HUDEP-2 (cell line): ENCODE results near the gene VGLL3.

Experiments
- DNase-seq, 76 experiments: peaks; one replicate each; lab custom pipeline; 2025; ENCODE audit not compliant: unreplicated experiment in 76 of 76; lab: John Stamatoyannopoulos, UW

The VGLL3 gene

DNA sequence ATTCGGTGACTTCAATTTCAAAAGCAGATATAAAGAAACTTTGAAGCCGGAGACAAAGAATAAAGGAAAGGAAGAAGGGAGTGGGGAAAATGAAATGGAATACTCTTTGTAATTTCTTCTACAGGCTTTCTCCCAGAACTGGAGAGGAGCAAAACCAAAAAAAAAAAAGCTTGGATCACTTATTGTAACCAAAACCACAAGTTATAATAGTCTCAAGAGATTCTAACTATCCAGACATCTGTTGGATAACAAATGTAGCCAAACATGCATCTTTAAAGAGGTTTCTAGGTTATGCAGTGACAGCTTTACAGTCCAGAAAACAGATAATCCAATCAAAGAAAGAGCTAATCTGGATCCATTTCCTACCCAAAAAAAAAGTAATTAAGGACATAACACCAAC, 36.2 kb downstream of the VGLL3 start:
- DNase-seq = no peak

DNA sequence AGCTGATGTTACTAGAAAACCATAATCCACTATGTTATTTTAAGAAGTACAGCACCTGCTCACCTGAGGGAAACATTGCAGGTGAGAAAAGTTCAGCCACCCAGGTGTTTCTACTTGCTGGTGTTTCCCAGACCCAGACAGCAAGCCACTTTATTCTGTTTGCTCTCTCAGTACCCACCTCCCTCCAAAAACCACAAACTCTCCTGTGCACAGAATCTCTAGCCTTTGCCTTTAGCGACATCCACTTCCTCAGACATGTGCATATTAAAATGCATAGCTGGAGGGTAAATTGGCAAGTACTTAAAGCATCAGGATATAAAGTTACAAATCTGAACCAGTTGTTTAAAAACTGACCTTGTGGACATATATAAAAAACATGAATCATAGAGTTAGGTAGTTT, 36.7 kb downstream of the VGLL3 start:
- no peak for DNase-seq

DNA sequence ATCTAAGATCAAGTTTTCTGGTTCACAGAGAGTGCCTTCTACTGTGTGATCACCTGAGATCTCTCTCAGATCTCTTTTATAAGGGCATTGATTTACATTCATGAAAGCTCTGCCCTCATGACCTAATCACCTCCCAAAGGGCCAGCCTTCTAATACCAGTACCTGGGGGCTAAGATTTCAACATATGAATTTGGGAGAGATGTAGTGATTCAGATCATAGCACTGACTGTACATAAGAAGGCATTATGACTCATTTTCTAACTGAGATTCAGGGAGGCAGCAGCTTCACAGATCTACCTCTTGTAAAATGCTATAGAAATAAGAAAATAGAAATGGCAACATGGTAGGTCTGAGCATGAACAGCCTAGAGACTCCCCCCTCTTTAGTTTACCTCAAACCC, 39.6 kb downstream of the VGLL3 start:
- DNase-seq = no peak

DNA sequence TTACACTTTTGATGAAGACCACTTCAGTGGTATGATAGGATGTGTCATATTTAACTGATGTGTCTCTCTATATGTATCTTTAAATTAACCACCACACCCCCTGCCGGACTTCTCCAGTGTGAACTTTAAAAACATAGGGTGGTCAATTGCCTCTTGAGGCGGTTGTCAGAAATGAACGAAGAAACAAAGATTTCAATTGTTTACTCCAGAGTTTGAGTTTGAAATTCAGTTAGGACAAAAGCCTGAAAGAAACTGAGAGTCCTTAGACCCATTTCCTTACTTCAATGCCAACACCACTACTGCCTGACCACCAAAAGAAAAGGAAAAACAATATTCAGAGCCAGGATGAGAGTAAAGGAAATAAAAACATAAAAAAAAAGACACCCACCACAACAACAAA, 40.2 kb downstream of the VGLL3 start:
- no peak for DNase-seq

DNA sequence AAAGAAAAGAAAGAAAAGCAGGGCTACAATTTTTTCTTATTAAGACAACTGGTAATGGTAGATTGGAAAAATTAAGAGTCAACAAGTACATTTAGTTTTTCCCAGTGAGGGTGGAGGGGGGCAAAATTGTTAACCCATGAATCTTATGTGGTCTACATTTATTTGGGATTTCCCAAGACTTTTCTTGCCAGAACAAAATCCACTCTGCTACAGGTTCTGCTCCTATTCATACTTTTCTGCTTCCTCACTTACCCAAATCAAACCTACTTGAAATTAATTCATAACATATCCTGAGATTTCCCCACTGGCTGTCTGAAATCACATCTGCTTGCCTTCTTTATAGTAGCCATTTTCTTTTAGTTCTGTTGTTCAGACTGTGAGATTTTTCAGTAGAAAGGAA, 41.1 kb downstream of the VGLL3 start:
- no peak for DNase-seq

DNA sequence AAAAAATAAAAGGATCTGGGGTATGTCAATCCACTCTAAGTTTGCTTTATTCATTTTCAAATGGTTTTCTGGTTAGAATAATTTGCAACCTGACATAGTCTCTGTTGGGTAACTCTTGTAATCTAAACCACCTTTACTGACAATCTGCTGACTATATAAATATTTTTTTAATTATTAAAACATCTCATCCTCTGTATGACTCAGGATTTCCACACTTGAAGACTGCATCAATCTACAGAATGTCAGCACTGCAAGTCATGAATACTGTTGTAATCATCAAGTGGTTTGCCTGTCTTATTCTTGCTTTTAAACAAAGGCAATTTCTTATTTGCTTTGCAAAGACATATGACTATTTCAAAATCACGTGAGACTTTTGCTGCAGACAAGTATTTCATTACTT, 42.1 kb downstream of the VGLL3 start:
- no peak for DNase-seq

DNA sequence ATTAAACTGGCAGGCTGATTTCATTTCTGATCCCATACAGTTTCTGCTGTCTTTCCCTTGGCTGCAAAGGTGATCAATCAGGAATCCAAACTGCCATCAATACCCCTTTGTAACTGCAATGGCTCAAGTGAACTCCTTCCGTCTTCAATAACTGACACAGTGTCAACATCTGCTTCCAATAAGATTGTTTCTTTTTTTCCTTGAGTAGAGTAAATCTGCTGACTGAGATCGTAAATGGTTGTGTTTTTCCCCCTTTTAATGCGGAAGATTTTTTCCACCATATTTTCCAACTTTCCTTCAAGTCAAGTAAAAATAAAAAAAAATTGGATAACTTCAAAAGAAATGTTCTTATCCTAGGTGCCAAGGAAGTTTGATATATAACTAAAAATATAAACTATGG, 48.7 kb downstream of the VGLL3 start:
- no peak for DNase-seq

DNA sequence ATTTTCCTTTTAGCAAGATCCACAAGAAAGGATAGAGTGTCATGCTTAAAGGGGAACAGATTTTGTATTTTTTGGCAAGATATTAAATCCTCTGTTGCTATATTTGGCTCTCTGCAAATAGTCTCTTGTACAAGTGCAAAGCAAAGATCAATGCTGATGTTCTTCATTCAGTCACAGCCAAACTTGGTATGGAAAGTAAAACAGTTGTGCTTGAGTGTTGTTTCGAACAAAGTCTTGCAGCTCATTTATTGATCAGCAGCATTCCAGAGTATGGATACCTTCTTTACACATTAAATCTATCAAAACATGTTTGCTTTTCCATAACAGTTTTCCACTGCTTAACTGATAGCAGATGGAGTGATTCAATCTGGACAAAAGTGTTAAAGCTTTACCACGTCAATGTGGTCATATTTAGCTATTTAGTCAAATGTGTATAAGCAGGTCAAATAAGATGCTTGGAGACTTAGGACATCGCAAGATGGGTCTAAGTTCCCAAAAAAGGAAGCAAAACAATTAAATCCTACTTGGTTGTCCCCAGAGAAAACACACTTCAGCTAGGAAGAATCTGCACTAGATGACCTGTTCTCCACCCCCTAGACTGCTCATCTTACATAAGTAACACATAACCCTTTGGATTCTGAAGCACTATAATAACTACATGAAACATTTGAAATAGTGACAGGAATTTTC, 52.4 kb downstream of the VGLL3 start:
- DNase-seq = no peak

DNA sequence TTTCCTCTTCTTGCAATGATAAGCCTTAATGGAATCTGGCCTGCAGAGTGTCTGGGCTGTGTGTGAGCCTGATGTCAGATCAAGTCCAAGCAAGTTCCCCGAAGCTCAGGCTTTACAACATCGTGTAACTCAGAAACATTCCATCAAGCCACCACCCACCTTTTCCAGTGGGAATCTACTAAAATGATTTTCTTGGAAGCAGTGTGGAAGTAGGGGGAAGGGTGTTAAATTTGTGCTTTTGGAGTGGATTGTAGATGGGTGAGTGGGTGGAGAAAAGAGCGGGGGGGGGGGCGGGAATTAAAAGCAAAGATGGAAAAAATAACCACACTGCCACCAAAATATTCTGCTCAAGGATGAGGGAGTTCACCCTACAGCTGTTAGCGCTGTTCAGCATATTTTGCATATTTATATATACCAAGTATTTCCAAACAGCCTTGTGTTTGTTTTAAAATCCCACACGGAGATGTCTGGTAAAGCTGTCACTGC, 53.6 kb downstream of the VGLL3 start:
- no peak for DNase-seq

DNA sequence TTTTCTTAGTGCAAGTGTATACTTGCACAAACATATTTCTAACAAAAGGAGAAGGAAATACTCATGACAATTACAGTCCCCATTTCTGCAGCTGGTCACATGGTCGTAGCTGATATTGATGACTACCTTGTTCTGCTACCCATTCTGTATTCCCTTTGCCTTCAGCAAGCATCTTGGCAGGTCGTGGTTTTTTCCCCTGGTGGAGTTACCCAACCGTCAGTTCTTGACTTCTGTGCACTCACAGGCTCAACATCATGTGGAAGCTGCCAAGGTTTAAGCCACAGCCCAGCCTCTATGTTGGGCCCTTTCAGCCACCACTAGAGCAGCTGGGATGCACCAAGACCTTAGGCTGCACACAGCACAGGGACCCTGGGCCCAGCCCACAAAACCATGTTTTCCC, 56.1 kb downstream of the VGLL3 start:
- no peak for DNase-seq

DNA sequence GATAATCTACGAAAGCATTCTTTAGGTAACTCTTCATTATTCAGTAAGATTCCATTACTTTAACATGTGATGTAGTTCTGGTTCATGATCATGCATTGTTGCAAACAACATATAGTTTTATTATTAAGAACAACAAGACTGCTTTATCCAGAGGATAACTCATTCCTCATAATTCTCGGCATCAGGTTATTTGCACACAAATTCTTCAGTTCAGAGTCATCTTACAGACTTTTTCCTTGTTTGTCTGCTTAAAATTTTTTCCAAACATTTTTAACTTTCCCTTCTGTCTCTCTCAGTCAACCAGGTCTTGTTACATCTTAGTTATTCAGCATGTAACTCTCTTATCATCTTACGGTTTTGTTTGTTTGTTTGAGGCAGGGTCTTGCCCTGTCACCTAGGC, 60.1 kb downstream of the VGLL3 start:
- no peak for DNase-seq

DNA sequence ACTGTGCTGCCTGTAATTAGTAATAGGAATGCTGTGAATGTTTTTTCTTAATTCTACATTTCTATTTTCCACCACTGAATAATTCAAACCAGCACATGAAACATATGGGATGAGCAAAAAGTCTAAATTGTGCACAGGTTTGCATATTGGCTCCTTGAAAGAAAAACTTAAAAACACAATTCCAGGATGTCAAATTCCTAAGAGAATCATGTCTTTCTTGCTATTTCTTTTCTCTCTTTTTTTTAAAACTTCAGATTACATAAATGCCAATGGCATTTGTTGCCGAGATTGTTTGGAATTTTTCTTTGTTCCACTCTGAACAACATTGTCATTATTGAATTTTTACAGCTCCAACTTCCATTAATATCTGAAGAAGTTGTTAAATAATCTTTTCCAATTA, 60.8 kb downstream of the VGLL3 start:
- DNase-seq = no peak

DNA sequence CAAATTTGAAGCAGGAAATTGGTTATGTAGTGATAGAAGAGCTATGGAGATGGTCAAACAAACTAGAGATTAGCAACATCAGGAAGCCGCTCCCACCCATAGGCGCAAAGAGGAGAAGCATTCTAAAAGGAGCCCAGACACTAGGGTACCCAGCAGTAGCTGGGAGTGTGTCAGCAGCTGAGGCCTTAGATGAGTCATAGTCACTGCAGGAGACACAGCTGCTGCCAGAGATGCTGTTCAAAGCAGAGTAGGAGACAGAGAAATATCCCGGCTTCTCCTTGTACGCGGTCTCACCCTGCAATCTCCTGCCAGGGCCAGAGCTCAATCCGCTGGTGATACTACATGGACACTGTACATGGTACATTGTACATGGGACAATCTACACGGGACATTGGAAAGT, 61.9 kb downstream of the VGLL3 start:
- DNase-seq = no peak

DNA sequence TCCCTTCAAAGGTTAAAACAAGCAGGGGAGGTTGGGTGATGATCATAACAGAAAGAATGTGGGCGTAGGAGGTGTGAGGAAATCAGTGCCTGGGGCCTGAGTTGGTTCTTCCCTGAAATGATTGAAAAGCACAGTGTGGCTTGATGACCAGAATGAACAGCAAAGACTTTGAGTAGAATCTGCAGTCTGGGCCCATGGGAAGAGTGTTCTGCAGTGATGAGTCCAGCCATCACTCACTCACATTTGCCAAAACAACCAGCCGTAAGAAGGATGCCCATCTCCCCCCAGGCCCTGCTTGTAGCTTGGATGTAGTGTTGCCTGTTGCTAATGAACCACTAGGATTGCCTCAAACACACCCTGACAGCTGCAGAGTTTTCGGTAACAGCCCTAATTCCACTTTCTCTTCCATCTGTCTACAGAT, 67.9 kb downstream of the VGLL3 start:
- no peak for DNase-seq

DNA sequence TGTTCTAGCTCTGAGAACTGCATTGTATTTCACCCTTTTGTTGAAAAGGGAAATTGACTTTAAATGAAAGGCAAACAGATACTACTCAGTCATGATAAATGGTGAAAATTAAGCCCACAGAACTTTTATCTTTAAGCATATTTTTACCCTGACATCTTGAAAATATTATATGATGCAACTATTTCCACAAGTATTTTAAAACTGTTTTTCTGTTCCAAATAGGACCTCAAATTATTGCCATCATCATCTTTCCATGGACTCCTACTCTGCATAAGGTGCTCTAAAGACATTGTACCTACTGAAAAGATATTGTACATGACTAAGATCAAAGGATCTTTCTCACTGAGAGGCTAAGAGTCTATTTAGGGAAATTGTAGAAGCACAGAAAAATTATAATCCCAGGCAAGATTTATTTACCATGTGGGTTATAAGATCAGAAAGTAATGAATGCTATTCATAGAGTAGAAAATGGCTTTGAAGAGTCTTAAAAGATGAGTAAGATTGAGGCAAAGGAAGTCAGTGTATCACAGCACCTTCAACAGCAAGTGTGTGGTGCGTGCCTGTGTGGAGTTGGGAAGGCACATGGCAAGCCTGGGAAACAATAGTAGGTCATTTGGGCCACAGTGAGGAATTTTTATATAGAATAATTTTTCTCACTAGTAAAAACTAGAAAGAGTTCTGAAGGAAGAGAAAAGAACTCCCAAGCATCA, 68.8 kb downstream of the VGLL3 start:
- no peak for DNase-seq

DNA sequence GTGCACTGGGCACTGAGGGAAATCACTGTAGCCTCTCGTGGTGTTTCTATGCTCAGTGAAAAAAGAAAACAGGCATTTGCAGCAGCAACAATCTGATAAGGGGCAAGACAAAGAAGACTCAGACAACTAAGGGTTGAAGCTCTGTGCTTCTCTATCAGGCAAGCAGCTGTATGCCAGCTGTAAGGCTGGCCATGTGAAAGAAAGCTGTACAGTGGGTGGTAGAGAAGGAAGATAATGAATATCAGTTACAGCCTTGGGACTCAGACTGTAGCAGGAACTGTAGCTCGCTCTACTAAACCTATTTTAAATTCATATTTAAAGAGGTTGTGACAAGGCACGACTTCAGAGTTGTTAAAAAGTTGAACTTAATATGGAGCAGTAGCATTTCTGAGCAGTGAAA, 76.3 kb downstream of the VGLL3 start:
- no peak for DNase-seq

DNA sequence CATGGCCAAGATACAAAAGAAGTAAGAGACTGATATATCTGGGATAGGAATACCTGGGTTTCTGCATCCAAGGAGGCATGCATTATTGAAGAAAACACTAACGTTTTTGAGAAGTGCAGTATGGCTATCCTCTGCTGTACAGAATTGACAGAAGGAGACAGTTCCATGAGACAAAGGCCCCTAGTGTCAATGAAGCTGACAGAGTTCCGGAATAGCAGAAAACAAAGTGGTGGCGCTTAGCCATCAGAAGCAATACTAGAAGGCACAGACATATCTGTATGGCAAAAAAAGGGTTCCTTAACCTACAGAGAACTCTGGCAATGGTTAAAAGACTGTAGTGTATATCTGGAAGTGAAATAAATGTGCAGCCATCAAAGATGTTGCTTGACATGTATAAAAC, 77.8 kb downstream of the VGLL3 start:
- no peak for DNase-seq

DNA sequence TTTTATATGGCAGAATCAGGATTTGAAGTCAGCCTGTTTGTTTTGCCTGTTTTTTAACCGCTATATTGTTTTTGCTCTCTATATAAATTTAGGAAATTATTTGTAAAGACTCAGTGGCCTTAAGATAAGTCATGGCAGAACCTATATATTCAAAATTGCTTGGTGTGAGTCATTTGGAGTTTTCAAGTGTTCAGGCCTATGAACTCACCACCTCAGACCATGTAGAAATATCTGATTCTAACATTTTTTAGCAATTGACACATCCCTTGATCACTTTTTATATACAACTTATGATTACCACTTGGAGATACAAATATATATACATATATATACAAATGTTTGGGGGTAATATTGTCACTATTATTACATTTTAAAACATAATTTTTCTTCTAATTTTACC, 95.7 kb downstream of the VGLL3 start:
- no peak for DNase-seq

DNA sequence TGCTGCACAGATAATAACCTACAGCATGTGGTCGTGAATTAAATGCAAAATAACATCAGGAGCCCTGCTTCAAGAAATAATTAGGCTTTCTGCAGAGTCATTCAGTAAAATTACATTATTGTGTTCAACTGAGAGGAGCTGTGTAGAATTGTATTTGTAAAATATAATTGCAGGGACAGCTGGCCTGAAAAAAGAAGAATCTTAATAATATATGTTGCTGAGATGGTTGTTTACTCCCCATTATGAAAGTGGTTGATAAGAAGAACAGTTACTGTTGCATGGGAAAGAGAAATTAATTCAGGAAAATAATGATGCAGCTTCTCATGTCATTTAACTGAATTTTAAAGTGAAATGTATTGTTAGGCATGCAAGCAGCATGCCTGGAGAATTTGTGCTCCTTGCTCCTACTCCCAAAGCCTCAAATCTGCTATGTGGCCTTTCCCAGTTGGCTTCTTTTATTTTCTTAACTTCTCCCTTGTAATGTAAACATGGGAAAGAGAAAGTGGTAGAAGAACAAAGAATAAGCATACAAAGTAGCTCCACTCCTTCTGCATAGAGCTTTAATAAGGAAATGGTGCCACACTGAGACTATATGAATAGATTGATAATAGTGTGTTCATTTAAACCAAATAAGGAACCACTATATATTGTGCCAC, 100.1 kb downstream of the VGLL3 start:
- DNase-seq = no peak
